ENCODE data around the gene SLC13A2.

DNA sequence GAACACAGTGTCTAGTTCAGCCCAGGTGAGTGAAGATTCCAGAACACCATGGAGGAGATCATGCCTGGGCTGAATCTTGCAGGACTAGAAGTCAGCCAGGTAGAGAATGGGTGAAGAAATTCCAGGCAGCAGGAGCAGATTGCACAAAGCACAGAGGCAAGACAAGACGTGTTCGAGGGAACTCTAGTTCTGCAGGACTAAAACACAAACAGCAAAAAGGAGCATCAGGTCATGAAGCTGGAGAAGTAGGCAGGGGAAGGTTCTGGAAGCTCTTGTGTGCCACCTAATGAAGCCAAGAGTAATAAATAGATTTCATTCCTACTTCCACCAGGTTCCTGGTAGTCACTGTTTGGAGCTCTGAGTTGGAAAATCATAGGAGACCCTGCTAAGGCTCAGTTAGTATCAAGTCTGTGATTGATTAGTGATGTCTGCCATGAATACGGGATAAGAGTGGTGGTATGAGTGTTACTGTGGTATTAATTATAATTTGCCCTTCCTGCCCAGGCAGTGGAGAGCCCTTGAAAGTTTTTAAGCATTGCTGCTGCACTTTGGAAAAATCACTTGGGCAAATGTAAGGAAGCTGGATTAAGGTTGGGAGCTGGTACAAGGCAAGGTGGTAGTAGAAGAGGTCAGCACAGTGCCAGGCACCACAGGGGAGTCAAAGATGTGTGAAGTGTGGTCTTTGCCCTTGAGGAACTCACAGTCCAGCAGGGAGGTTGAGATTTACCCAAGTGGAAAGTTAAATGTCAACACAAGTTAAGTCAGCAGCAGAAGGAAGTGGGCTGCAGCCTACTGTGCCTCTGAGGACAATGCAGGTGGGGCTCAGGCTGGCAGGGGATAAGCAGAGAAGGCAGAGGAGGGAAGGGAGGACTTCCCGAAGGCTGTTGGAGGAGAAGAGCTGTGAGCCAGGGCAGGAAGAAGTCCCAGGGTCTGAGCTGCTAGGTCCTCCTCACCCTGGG is 19.2 kb downstream of the SLC13A2 start:
- TF ChIP-seq, protein P1, sequence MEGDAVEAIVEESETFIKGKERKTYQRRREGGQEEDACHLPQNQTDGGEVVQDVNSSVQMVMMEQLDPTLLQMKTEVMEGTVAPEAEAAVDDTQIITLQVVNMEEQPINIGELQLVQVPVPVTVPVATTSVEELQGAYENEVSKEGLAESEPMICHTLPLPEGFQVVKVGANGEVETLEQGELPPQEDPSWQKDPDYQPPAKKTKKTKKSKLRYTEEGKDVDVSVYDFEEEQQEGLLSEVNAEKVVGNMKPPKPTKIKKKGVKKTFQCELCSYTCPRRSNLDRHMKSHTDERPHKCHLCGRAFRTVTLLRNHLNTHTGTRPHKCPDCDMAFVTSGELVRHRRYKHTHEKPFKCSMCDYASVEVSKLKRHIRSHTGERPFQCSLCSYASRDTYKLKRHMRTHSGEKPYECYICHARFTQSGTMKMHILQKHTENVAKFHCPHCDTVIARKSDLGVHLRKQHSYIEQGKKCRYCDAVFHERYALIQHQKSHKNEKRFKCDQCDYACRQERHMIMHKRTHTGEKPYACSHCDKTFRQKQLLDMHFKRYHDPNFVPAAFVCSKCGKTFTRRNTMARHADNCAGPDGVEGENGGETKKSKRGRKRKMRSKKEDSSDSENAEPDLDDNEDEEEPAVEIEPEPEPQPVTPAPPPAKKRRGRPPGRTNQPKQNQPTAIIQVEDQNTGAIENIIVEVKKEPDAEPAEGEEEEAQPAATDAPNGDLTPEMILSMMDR (IDR thresholded peaks at IDR 0.05): no peak
- TF ChIP-seq POLR2A (IDR thresholded peaks at IDR 0.05): no peak
